K562 (cell line): ENCODE measurements around the gene SH3BGRL3. TPM values are rescaled to one million over a fixed set of nuclear protein-coding genes. Genes with fewer than 3 reads are reported as not detected.

Experiments used
- CUX1 ChIP-seq: fragments of 200-800 bp; sonication (Bioruptor generic); IDR thresholded peaks from 2 replicates; pipeline ENCODE4 v1.6.1; 2016; ENCODE audit warnings: missing genetic modification characterization, missing compliant biosample characterization
- GATAD2A ChIP-seq: fragments of 450-650 bp; IDR thresholded peaks from 2 replicates; pipeline ENCODE4 v1.6.1; 2017
- GATAD2B ChIP-seq: fragments of 450-650 bp; IDR thresholded peaks from 2 replicates; pipeline ENCODE4 v1.6.1; 2017; ENCODE audit warnings: mild to moderate bottlenecking, borderline replicate concordance
- HMG20A ChIP-seq: fragments of 450-650 bp; formaldehyde crosslinking; conservative IDR thresholded peaks from 2 replicates; pipeline ENCODE4 v1.4.0; 2020; ENCODE audit warnings: mild to moderate bottlenecking, mixed read lengths
- HNRNPK ChIP-seq: fragments of 200-400 bp; formaldehyde crosslinking; IDR thresholded peaks from one replicate; pipeline ENCODE4 v1.6.1; 2018; ENCODE audit warnings: mild to moderate bottlenecking, low read depth, low read length; ENCODE audit not compliant: poor library complexity, severe bottlenecking
- KHSRP ChIP-seq: fragments of 450-650 bp; IDR thresholded peaks from 2 replicates; pipeline ENCODE4 v1.6.1; 2017
- LCOR ChIP-seq: sonication (generic); formaldehyde crosslinking; IDR thresholded peaks from 2 replicates; pipeline ENCODE4 v1.8.0; 2022; ENCODE audit warnings: mild to moderate bottlenecking, missing genetic modification reagents
- MAFG ChIP-seq: fragments of 450-650 bp; conservative IDR thresholded peaks from 2 replicates; pipeline ENCODE4 v1.6.1; 2016; ENCODE audit warnings: missing genetic modification characterization, missing compliant biosample characterization
- MTA3 ChIP-seq: fragments of 450-650 bp; formaldehyde crosslinking; IDR thresholded peaks from 2 replicates; pipeline ENCODE4 v1.6.1; 2017; ENCODE audit warnings: mild to moderate bottlenecking, borderline replicate concordance
- NONO ChIP-seq, 2 experiments: fragments of 200-400 bp in 1 of 2; fragments of 450-650 bp in 1 of 2; formaldehyde crosslinking in 1 of 2; IDR thresholded peaks; 2 replicates each; pipeline ENCODE4 v1.6.1; 2017; ENCODE audit warnings: low read depth in 2 of 2, mild to moderate bottlenecking in 2 of 2, moderate library complexity in 2 of 2, low read length in 1 of 2
- PCBP2 ChIP-seq: fragments of 200-400 bp; formaldehyde crosslinking; IDR thresholded peaks from 2 replicates; pipeline ENCODE4 v1.6.1; 2018; ENCODE audit warnings: low read length, low read depth, mild to moderate bottlenecking, moderate library complexity; ENCODE audit not compliant: poor library complexity, severe bottlenecking
- PHF8 ChIP-seq: fragments of 200-600 bp; sonication (generic); IDR thresholded peaks from 2 replicates; pipeline ENCODE4 v1.6.1; 2012; ENCODE audit warnings: mixed run types, mild to moderate bottlenecking, inconsistent platforms, low read length, moderate library complexity, borderline replicate concordance
- POLR3G ChIP-seq: IDR thresholded peaks from 2 replicates; pipeline ENCODE4 v1.6.1; 2011; ENCODE audit not compliant: insufficient read length, insufficient replicate concordance; ENCODE audit errors: extremely low read depth
- PTRF ChIP-seq: fragments of 450-650 bp; IDR thresholded peaks from 2 replicates; pipeline ENCODE4 v1.6.1; 2016; ENCODE audit warnings: mild to moderate bottlenecking, missing genetic modification characterization, missing compliant biosample characterization
- SAP30 ChIP-seq: fragments of 200-600 bp; sonication (generic); IDR thresholded peaks from 2 replicates; pipeline ENCODE4 v1.6.1; 2012; ENCODE audit warnings: borderline replicate concordance, low read depth, mild to moderate bottlenecking, moderate library complexity, low read length, control low read depth, inconsistent platforms; ENCODE audit not compliant: insufficient read depth, poor library complexity, severe bottlenecking
- TSC22D4 ChIP-seq: fragments of 450-650 bp; IDR thresholded peaks from 2 replicates; pipeline ENCODE4 v1.6.1; 2016; ENCODE audit warnings: missing genetic modification characterization, missing biosample characterization, control low read depth
- U2AF2 ChIP-seq: fragments of 200-400 bp; formaldehyde crosslinking; optimal IDR thresholded peaks from 2 replicates; pipeline ENCODE3; 2017; ENCODE audit warnings: low read depth, mild to moderate bottlenecking, low read length
- VEZF1 ChIP-seq: fragments of 200-800 bp; sonication (Bioruptor generic); IDR thresholded peaks from 2 replicates; pipeline ENCODE4 v1.6.1; 2017; ENCODE audit warnings: missing genetic modification characterization, missing compliant biosample characterization
- ZBTB1 ChIP-seq: sonication (generic); formaldehyde crosslinking; IDR thresholded peaks from 2 replicates; pipeline ENCODE4 v1.8.1; 2023; ENCODE audit warnings: missing genetic modification reagents, low read depth, mild to moderate bottlenecking, borderline replicate concordance
- ZKSCAN8 ChIP-seq: fragments of 200-800 bp; sonication (Bioruptor generic); IDR thresholded peaks from 2 replicates; pipeline ENCODE4 v1.6.1; 2016; ENCODE audit warnings: missing genetic modification characterization, missing compliant biosample characterization
- ZNF121 ChIP-seq: sonication (generic); formaldehyde crosslinking; conservative IDR thresholded peaks from 2 replicates; pipeline ENCODE4 v1.8.0; 2022; ENCODE audit warnings: missing genetic modification reagents
- polyA plus RNA-seq, 8 experiments: library from polyadenylated mRNA; depleted of rRNA in 4 of 8; stranded (reverse) in 5 of 8; unstranded in 3 of 8; fragments of >200 nt; fragmentation: Nextera tagmentation in 2 of 8; fragmentation: Illumina TruSeq in 1 of 8; extraction: Ambion mirVana in 2 of 8; extraction: Trizol in 1 of 8; gene quantifications; 2 replicates each; pipeline versions ENCODE4 v1.2.1 to v1.2.3, GENCODE V29; 2011 to 2014; ENCODE audit warnings: inconsistent platforms in 1 of 8, missing spikeins in 1 of 8
- total RNA-seq, 7 experiments: library from RNA; depleted of rRNA in 6 of 7; stranded (reverse); fragments of >200 nt in 6 of 7; fragmentation: Illumina TruSeq in 2 of 7; extraction: Trizol in 2 of 7; gene quantifications; 2 replicates each; pipeline versions ENCODE4 v1.2.1 to v1.2.3, GENCODE V29; 2011 to 2021; ENCODE audit warnings: low replicate concordance in 1 of 7

Gene SH3BGRL3
- total and polyA plus RNA-seq, 9 of the 15 experiments (the other 6 are each of a cell fraction or from before 2014, with no cell fraction given) = 30.3 to 140 (median 54.2) TPM

DNA sequence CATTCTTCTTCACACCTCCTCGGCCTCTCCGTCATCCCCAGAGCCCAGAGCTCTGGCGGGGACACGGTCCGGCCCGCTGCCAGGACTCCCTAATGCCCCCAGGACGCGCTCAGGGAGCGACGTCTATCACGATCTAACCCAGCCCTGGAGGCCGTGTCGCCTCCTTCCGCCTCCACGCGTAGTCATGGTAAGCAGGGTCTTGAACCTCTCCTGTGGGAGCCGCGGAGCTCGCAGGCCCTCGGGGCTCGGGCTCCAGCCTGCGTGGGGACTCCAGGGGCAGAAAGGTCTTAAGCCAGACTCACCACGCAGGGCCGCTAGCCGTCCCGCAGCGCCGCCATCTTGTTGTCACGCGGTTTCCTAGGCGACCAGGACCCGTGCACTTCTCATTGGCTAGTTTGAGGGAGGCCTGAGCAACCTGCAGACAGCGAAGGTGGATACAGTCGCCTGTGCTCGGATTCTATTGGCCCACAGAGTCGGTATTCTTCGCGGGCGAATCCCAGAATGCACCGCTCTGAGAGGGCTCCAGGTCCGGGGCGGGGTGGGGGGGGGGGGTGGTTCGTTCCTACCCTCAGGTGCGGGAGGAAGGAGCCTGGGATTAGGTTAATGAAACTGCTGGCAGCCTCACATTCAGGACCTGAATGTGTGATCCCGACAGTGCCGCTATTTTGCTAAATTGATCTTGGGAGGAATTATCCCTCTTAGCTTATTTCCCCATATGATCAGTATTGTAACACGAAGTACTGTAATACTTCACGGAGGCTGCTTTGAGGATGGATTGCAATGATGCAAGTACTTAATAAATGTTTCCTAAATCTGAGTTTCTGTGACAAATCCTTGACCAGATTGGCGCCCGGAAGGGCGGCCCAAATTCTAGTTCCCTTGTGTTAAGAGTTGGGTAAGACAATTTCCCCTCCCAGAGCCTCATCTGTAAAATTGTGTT, 26.7 kb downstream of the SH3BGRL3 start, which contains the start of gene UBXN11 (continued):
- no peak for TF ChIP-seq PCBP2
- TF ChIP-seq U2AF2 = no peak
- TF ChIP-seq PHF8 = peak; percentile 87; the same call in 1 of the 2 replicates
- TF ChIP-seq KHSRP = no peak
- no peak for TF ChIP-seq NONO (IDR thresholded peaks at IDR 0.05; ENCODE audit: low read depth in 2 of 2, low read length in 1 of 2)
- TF ChIP-seq HNRNPK = no peak
- TF ChIP-seq LCOR (CRISPR knock-in tag) = no peak
- no peak for TF ChIP-seq MAFG (tag)
- peak; percentile 20; the same call in 1 of the 2 replicates for TF ChIP-seq MTA3
- TF ChIP-seq CUX1 (CRISPR knock-in tag) = no peak
- TF ChIP-seq TSC22D4 = no peak
- TF ChIP-seq ZKSCAN8 = no peak
- TF ChIP-seq VEZF1 = peak; percentile 98
- TF ChIP-seq POLR3G = no peak
- no peak for TF ChIP-seq GATAD2B
- TF ChIP-seq SAP30 = peak; percentile 100
- TF ChIP-seq PTRF (tag) = no peak
- no peak for TF ChIP-seq ZBTB1 (CRISPR knock-in tag)
- TF ChIP-seq HMG20A (CRISPR knock-in tag) = no peak
- no peak for TF ChIP-seq ZNF121 (CRISPR knock-in tag)
- no peak for TF ChIP-seq GATAD2A
